GM21390 (cell line): ENCODE measurements around the gene RXRA.

Experiments
- ATAC-seq: cut with Tn5 transposase; IDR thresholded peaks from one replicate; pipeline ENCODE4 v1.9.1; 2021; ENCODE audit not compliant: unreplicated experiment

RXRA gene

DNA sequence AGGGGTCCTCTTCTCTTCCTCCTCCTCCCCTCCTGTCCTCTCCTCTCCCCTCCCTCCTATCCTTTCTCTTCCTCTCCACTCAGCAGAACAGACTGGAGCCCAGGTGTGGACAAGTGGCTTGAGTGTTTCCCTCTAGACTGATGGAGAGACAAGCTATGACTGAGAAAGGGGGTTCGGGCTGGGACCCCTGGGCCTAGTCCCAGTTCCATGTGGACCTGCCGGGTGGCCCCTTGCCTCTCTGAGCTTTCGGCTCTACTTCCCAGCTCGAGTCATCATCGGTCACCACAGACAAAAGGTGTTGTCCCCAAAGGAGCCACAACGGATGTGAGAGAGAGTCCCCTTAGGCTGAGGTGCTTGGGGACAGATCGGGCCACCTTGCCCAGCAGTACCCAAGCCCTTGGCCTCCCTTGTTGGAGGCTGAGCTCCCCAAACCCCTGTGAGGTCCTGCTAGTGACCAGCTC lies 3.4 kb upstream of the RXRA start:
- ATAC-seq: no peak

- no peak for ATAC-seq
Measured at GRCh38 chr9:134323741-134324358, 2.4 kb upstream of the RXRA start.

DNA sequence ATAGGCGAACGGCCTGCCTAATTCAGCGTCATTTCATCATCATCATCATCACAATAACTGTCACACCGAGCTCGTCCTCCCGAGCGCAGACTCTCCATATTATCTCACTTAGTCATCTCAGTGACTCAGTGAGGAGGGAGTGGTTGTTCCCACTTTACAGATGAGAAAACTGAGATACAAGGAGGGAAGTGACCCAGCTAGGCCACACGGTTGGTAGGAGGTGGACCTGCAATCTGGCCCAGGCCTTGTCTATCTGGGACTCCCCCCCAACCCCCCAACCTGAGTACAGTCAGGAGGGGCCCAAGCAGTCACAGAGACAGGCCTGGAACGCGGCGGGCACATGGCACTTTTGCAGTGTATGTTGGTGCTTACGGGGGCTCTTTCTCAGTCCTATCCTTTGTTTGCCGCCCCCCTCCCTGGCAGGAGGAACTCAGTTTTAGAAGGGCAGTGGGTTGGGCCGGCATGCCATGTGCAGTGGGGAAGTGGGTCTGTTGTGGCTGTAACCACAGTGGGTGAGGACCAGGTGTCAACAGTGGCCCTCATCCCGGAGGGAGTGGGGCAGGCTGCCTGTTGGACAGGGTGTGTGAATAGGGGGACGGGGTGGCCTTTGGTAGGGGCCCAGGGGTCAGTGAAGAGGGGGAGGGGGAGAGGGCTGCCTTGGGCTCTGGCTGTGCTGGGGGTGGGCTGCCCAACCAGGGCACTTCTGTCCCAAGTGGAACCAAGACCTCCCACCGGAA lies 1.7 kb upstream of the RXRA start:
- no peak for ATAC-seq

DNA sequence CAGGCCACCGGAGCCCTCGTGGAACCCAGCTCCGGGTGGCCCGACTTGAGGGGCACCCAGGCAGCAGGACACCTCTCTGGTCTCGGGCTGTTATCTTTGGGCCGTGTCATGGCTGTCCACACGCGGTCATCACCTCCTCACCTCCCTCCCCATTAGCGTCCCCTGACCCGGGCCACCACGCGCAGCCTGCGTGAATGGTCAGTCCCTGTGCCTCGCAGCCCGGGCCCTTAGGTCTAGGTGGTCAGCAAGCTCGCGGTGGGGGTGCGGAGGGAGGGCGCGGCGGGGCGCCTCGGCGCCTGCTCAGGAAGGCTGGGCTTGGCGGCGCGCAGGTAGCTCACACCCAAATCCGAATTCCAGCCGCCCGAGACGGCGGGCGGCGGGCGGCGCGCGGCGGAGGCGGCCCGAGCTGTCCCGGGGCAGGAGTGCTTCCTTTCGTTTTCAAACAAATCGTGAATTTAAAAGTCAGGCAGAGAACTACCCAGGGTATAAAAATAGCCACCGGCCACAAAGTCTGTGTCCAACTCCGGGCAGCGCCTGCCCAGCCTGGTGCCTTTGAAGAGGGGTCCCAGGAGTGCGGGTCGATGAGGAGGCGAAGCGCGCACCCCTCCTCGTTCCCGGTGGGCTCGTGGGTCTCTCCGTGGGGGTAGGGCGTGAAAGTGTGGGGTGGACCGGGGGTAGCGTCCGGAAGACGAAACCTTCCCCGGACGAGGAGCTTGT lies 1.0 kb upstream of the RXRA start:
- ATAC-seq: no peak

DNA sequence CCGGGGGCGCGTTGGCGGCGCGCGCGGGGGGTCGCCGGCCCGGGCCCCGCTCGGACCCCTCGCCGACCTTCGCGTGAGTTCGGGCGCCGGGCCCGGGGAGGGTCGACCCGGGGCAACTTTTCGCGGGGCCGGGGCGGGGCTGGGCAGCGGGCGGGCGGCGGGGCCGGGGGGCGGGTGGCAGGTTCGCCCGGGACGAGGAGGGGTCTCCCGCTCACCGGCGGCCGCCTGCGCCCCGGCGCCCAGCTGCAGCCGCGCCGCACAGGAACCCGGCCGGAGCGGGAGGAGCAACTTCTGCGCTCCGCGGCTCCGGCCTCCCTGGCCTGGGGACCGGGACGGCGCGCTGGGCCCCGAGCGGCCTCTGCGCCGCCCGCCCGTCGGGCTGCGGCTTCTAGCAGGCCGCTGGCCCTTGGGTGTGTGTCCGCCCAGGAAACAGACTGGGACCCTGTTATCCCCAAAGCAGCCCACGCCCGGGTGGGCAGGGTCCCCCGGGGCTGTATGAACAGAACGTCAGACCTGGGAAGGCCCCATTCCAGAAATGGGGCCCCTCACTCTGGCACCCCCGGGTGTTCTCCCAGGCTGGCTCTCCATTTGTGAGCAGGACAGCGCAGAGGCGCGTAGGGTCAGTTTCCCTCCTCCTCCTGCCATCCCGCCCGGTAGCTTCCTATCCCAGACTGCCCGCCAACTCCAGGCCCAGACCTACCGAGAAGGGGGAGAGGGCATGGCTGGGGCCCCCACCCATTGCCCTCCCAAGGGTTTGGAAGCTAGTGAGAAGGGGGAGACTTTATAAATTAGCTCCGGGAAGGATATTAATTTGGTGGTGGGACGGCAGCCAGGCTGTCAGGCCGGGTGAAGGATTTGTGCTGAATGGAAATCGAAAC lies 708 bp downstream of the RXRA start:
- ATAC-seq: no peak

- ATAC-seq: no peak
Measured at GRCh38 chr9:134327671-134328231, 1.5 kb downstream of the RXRA start.

DNA sequence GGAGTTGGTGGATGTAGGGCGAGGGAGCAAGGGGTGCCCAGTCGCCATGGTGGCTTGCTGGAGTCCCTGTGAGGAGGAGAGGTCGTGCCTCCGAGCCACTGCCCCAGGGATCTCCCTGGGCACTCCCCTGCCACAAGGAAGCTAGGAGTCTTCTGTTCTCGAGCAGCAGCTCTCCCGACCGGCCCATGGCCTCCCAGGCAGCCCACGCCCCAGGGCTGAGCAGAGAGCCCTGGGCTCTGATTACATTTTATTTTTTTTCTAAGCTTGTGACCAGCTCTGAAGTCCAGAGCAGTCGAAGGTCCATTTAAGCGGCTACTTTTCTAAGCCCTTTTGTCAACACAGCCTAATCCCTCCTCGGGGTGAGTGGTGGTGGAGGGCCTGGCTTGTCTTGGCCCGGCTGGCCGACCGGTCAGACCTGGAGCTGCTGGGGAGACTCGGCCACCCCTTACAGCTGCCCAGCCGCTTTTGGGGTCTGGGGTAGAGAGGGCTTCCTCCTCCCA lies 2.1 kb downstream of the RXRA start:
- no peak for ATAC-seq

DNA sequence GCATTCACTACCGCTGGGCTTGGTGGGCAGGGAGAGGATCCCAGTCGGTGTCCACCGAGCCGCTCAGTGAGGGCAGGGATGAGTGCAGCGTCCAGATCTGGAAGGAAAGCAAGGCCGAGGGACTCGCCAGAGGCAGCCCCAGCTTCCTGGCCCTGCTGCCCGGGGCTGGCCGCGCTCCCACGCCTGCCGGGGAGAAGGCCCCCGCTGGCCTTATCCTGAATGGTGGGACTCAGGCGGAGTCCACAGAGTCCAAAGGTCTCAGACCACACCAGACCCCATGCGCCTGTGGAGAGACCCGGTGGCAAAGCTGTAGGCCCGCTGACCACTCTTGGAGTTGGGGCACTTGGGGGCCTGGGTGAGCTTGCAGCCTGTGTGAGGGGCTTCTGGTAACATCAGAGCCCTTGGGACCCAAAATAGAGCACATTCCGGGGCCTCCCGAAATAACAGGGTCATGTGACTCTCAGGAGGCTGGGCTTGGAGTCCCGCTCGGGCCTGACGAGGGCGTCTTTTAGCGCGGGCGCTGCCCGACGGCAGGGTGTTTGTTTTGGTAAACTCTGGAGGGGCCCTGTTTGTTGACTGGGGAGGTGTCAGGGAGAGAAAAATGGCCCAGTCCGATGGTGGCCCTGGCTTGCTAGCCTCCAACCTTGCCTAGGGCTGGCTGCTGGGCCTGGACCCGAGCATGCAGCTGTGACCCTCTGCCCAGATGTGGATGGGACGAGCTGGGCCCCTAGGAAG lies 2.8 kb downstream of the RXRA start:
- ATAC-seq: no peak

DNA sequence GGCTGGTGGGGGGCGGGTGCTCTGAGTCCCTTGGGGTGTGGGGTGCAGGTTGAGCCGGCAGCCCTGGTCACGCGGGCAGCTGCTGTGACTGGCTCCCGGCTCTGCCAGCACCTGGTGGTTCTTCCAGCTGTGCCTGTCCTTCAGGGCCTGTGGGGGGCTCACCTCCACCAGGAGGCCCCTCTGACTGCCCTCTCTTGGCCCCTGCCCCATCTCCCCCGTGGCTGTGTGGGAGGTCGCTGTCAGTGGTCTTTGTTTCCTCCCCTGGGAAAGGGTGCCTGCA lies 3.3 kb downstream of the RXRA start:
- ATAC-seq: no peak

DNA sequence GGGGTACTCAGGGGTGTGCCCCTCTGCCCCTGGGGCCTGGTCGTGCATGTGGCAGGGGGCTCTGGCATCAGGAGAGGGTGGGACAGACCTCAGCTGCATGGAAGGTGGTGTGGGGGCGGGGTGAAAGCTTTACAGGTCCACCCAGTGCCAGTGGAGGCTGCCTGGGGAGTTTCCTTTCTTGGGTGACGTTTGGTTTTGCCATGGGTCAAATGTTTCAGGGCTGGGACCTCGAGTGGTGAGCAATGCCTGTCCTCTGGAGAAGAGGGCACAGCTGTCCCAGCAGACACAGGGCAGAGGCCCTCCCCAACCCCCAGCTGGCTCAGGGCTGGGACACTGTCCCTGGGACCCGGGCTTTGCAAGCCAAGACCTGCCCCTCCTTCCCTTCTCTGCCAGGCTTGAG lies 3.6 kb downstream of the RXRA start:
- no peak for ATAC-seq

DNA sequence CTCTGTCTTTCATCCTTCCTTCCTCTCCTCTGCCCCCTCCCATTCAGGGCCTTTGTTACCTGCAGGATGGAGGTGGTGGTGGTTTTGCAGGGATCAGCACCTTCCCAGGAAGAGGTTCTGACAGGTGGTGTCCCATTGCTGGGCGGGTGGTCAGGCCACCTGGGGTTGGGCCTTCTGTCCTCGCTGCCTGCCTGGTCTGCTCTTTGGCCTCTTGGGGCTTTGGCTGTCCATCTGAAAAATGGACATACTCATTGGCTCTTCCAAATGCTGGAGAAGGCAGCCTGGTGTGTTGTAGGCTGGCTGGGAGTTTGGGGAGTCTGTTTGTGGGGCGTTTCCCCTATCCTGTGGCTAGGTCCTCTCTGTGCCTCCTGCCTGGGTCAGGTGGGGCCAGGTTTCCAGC lies 4.3 kb downstream of the RXRA start:
- no peak for ATAC-seq

DNA sequence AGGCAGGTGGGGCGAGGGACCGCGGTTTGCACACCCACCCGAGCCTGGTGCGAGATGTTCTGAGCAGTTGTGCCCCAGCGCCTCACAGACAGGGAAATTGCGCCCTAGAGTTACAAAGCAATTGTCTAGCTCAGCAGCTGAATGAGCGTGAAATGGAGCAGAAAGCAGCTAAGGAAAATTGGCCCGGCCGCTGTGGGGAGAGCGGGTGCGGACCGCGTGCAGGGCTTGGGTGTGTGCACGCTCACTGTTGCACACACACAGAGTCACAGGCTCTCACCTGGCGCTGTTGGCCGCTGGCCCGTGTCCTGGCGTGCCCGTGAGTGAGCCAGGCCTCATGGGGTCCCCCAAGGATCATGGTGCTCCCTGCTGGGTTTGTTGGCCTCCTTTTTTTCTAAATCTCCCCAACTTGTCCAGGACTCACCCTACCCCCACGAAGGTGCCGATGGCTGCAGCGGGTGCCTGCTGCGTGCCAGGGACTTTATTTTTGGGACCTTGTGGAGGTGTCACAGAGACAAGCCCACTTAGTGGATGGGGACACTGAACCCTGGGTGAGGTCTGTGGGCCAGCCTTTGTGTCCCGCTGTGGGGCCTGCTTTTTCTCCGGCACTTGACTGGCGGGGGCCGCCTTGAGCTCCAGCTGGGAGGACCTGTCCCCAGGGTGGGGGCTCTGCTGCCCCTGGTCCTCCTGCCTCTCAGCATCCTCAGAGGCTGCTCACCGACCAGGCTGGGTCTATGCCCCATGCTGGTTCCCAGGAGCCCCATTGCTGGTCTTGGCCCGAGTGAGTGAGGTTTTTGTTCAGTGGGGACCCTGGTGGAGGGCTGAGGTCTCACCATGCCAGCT lies 5.2 kb downstream of the RXRA start:
- no peak for ATAC-seq

GRCh38 chr9:134332266-134332665 lies 6.0 kb downstream of the RXRA start:
- ATAC-seq: no peak

DNA sequence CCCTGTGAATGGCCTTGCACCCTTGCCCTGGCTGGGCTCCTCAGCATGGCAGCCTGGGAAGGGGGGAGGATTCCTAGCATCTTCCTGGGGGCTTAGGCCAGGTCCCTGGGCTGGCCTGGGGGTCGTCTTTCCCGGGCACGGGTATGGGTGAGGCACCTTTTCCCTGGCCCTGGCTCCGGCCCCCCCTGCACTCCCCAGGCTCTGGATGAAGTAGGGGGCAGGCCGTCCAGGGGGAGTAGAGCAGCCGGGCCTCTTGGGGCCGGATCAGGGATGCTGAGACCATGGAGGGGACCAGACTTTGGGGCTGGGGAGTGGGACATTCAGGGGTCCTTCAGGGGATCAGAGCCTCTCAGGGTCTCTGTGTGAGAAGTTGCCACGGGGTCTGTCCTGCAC lies 6.6 kb downstream of the RXRA start:
- no peak for ATAC-seq

DNA sequence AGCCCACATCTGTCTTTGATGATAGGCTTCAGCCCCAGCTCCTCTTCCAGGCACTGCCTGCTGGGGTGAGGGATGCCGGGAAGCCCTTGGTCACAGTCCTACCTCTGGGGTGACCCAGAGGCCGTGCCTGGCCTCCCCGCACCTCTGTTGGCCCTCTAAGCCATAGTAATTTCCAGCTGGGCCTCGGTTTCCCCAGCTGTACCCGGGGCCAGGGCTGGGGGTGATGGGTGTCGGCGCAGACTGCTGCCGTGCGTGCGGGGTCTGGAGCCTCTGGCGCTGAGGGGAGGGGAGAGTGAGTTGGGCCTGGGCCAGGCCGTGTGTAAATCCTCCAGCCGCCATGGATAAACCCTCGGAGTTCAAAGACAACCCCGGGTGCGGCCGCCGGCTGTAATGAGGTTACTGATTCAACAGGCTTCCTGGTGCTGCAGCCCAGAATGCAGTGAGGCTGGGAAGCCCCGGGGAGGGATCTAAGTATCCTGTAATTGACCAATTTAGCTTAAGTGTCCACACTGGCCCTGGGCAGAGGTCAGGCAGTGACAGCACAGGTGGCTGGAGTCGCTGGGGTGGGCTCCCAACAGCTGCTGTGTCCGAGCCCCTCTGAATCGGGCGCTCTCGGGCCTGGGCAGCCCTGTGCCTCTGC lies 7.1 kb downstream of the RXRA start:
- no peak for ATAC-seq

DNA sequence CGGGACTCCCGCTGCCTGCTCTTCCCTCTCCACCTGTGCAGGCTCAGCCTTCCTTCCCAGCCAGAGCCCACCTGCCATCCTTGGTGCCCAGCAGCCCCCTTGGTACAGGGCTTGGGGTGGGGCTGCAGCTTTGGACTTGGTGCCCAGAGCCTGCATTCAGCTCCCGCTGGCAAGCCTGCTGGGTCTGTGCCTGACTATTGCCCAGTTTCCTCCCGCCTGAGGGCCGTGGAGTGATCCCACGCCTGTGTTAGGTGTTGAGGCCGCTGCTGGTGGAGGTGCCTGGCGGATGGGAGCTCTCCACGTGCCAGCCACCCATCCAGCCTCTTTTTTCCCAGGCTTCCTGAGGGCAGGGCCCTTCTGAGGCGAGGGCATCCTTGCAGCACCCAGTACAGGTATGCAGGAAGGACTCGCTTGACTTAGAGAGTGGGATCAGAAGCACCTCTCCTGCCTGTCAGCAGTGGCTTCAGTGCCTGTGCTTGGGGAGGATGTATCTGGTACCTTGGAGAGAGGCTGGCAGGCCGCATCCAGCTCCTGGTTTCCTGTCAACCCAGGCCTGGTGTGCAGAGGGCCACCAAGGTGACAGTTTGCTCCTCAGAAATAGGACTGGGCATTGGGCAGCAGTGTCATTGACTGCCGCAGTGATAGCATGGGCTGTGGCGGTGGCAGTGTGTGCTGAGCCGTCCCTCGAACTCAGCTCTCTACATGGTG lies 7.8 kb downstream of the RXRA start:
- ATAC-seq: no peak

DNA sequence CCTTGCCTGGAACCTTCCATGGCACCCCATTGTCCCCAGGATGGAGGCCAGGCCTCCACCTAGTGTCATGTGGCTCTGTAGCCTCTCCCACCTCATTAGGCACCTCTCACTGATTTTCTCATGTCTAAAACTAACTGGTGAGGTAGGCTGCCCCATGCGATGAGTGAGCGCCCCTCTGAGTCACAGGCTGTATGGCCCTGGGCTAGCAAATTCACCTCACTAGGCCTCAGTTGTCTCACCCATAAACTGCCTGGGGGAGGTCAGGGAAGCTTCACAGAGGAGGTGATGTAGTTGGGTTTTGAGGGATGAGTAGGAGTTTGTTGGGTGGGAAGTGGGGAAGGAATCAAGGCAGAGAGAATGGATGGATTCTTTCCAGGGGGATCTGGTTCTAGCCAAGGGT lies 8.8 kb downstream of the RXRA start:
- no peak for ATAC-seq

- ATAC-seq: no peak
Measured at GRCh38 chr9:134335486-134336220, 9.4 kb downstream of the RXRA start.
